ENCODE data around the gene HEXD. TPM values are rescaled to one million over a fixed set of nuclear protein-coding genes. Genes with fewer than 3 reads are reported as not detected.

The HEXD gene
- total and polyA plus RNA-seq, 5 donors from 2014 or later = 9.7 to 42.8 (median 12.0) TPM

DNA sequence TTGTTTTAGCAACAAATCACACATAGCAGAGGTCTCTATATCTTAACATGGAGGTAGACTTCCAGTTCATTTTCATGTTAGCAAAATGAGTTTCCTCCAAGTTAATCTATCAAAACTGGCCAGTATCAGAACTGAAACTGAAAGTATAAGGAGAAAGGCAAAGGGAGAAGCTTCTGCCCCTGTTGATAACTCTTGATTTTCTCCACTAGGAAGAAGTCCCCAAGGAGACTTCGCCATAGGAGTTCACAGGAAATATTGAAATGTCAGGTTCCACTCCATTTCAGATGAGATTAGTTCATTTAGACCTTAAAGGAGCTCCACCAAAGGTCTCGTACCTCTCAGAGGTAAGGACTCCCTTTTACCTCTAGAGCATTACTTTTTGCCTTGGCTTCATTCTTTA is 1.4 kb downstream of the HEXD start:
- Histone ChIP-seq H3K4me1 (ENCODE audit: control insufficient read depth, insufficient read depth, low read length, poor library complexity, severe bottlenecking) (peaks cover 25% of the 10 kb centered on the region), H3K4me3 (ENCODE audit: low read depth, low read length) (peak overlapping the region; percentile 93), H3K27me3 (ENCODE audit: control insufficient read depth, insufficient read depth, low read length) (no peaks in the 10 kb centered on the region), H3K27ac (ENCODE audit: insufficient read depth, low read length, poor library complexity, severe bottlenecking) (peak overlapping the region; percentile 76), H3K9me3 (ENCODE audit: control insufficient read depth in 2 of 2, low read length in 2 of 2) (no peaks in the 10 kb centered on the region), H3K36me3 (ENCODE audit: control insufficient read depth, insufficient read depth, low read length) (peaks cover 3% of the 10 kb centered on the region)
- no peaks in the 10 kb centered on the region for H3K27me3 Mint-ChIP-seq
- DNase-seq (peak in 2 of 3 donors; percentile 17 to 71), ATAC-seq (ENCODE audit: low read depth in 2 of 2) (no peak)
- H3K4me1 Mint-ChIP-seq = peaks cover 13 to 29% (median 16%) of the 10 kb centered on the region in 4 donors
- H3K27ac Mint-ChIP-seq = peak overlapping the region; percentile 62 to 79 (median 77)
- peaks cover 13% of the 10 kb centered on the region for H3K36me3 Mint-ChIP-seq
- H3K9me3 Mint-ChIP-seq = no peaks in the 10 kb centered on the region
- H3K4me3 Mint-ChIP-seq = peak overlapping the region; percentile 80 to 94 (median 86)

DNA sequence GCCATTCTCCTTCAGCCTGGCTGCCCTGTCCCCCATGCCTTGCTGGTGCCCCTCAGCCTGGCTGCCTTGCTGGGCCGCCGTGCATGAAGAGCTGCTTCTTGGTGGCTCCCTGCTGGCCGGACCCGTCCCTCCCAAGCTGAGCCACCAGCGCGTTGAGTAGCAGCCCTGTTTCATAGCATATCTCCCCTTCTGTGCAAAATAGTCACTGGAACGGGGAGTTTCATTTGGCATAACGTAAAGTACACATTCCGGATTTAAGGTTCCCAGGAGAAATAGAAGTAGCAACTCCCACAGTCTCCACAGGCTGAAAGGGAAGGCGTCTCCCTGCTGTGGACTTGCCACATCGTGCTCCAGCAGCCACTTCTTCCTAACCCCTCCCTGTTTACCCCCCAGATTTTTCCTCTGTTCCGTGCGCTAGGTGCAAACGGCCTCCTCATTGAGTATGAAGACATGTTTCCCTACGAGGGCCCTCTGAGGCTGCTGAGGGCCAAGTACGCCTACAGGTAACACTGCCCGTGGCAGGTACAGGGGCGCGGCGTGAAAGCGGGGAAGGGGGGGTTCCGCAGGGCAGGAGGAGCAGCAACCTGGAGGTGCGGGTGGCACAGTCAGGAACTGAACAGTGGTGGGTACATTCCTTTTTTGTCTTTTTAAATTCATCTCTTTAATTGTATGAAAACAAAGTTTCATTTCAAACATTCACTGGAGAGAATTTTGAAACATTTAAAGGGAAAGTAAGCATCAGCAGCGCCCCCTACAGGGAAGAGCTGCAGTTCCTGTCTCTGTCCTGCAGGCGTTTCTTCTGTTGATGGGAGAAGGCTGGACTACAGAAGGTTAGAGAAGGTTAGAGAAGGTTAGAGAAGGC is 6.1 kb downstream of the HEXD start:
- H3K27ac Mint-ChIP-seq = peak overlapping the region in 1 of 3 donors; percentile 11

DNA sequence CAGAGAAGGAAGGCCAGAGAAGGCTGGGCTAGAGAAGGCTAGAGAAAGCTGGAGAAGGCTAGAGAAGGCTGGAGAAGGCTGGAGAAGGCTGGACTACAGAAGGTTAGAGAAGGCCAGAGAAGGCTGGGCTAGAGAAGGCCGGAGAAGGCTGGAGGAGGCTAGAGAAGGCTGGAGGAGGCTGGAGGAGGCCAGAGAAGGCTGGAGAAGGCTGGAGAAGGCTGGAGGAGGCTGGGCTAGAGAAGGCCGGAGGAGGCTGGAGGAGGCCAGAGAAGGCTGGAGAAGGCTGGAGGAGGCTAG is 6.7 kb downstream of the HEXD start:
- Mint-ChIP-seq H3K9me3 (no peaks in the 10 kb centered on the region), H3K27ac (peak overlapping the region in 1 of 3 donors; percentile 11), H3K36me3 (peaks cover 23% of the 10 kb centered on the region), H3K4me1 (peaks cover 6 to 30% (median 19%) of the 10 kb centered on the region in 4 donors), H3K27me3 (no peaks in the 10 kb centered on the region), H3K4me3 (peak overlapping the region in 1 of 4 donors; percentile 27)
- no peaks in the 10 kb centered on the region for H3K9me3 ChIP-seq (ENCODE audit: control insufficient read depth in 2 of 2, low read length in 2 of 2)
- no peak overlapping the region for H3K4me3 ChIP-seq (ENCODE audit: low read depth, low read length)
- ATAC-seq (ENCODE audit: low read depth in 2 of 2) = no peak
- DNase-seq = no peak
- no peaks in the 10 kb centered on the region for H3K27me3 ChIP-seq (ENCODE audit: control insufficient read depth, insufficient read depth, low read length)
- no peak overlapping the region for H3K27ac ChIP-seq (ENCODE audit: insufficient read depth, low read length, poor library complexity, severe bottlenecking)
- peaks cover 3% of the 10 kb centered on the region for H3K36me3 ChIP-seq (ENCODE audit: control insufficient read depth, insufficient read depth, low read length)
- H3K4me1 ChIP-seq (ENCODE audit: control insufficient read depth, insufficient read depth, low read length, poor library complexity, severe bottlenecking) = peaks cover 8% of the 10 kb centered on the region

More for the DNA sequence above, 6.1 kb downstream of the HEXD start:
- H3K4me3 ChIP-seq (ENCODE audit: low read depth, low read length) = no peak overlapping the region
- Mint-ChIP-seq H3K9me3 (no peaks in the 10 kb centered on the region), H3K4me1 (peaks cover 7 to 30% (median 20%) of the 10 kb centered on the region in 4 donors), H3K36me3 (peaks cover 18% of the 10 kb centered on the region), H3K27me3 (no peaks in the 10 kb centered on the region), H3K4me3 (peak overlapping the region in 1 of 4 donors; percentile 27)
- peaks cover 3% of the 10 kb centered on the region for H3K36me3 ChIP-seq (ENCODE audit: control insufficient read depth, insufficient read depth, low read length)
- peaks cover 12% of the 10 kb centered on the region for H3K4me1 ChIP-seq (ENCODE audit: control insufficient read depth, insufficient read depth, low read length, poor library complexity, severe bottlenecking)
- peak; percentile 30 to 74 (median 51) for DNase-seq
- peak in 1 of 2 donors; percentile 30 for ATAC-seq (ENCODE audit: low read depth in 2 of 2)
- no peaks in the 10 kb centered on the region for H3K9me3 ChIP-seq (ENCODE audit: control insufficient read depth in 2 of 2, low read length in 2 of 2)
- H3K27ac ChIP-seq (ENCODE audit: insufficient read depth, low read length, poor library complexity, severe bottlenecking) = no peak overlapping the region
- H3K27me3 ChIP-seq (ENCODE audit: control insufficient read depth, insufficient read depth, low read length) = no peaks in the 10 kb centered on the region

- Histone ChIP-seq H3K36me3 (ENCODE audit: control insufficient read depth, insufficient read depth, low read length) (no peaks in the 10 kb centered on the region), H3K4me1 (ENCODE audit: control insufficient read depth, insufficient read depth, low read length, poor library complexity, severe bottlenecking) (peaks cover 5% of the 10 kb centered on the region), H3K4me3 (ENCODE audit: low read depth, low read length) (no peak overlapping the region), H3K27ac (ENCODE audit: insufficient read depth, low read length, poor library complexity, severe bottlenecking) (no peak overlapping the region), H3K27me3 (ENCODE audit: control insufficient read depth, insufficient read depth, low read length) (no peaks in the 10 kb centered on the region), H3K9me3 (ENCODE audit: control insufficient read depth in 2 of 2, low read length in 2 of 2) (no peaks in the 10 kb centered on the region)
- Mint-ChIP-seq H3K4me3 (no peak overlapping the region), H3K4me1 (peaks cover 9 to 29% (median 16%) of the 10 kb centered on the region in 4 donors), H3K27ac (no peak overlapping the region), H3K36me3 (peaks cover 16% of the 10 kb centered on the region), H3K27me3 (no peaks in the 10 kb centered on the region), H3K9me3 (no peaks in the 10 kb centered on the region)
- ATAC-seq (ENCODE audit: low read depth in 2 of 2) (no peak), DNase-seq (no peak)
Observed at GRCh38 chr17:82428546-82428945, 10.4 kb downstream of the HEXD start.

- H3K4me1 ChIP-seq (ENCODE audit: control insufficient read depth, insufficient read depth, low read length, poor library complexity, severe bottlenecking) = peaks cover 16% of the 10 kb centered on the region
- H3K36me3 ChIP-seq (ENCODE audit: control insufficient read depth, insufficient read depth, low read length) = no peaks in the 10 kb centered on the region
- H3K9me3 Mint-ChIP-seq = no peaks in the 10 kb centered on the region
- peak overlapping the region in 2 of 3 donors; percentile 32 to 69 for H3K27ac Mint-ChIP-seq
- H3K9me3 ChIP-seq (ENCODE audit: control insufficient read depth in 2 of 2, low read length in 2 of 2) = no peaks in the 10 kb centered on the region
- H3K4me1 Mint-ChIP-seq = peaks cover 4 to 24% (median 16%) of the 10 kb centered on the region in 4 donors
- no peak overlapping the region for H3K27ac ChIP-seq (ENCODE audit: insufficient read depth, low read length, poor library complexity, severe bottlenecking)
- DNase-seq (no peak), ATAC-seq (ENCODE audit: low read depth in 2 of 2) (no peak)
- peaks cover 16% of the 10 kb centered on the region for H3K36me3 Mint-ChIP-seq
- no peak overlapping the region for H3K4me3 ChIP-seq (ENCODE audit: low read depth, low read length)
- H3K4me3 Mint-ChIP-seq = peak overlapping the region in 1 of 4 donors; percentile 36
- H3K27me3 Mint-ChIP-seq = no peaks in the 10 kb centered on the region
- no peaks in the 10 kb centered on the region for H3K27me3 ChIP-seq (ENCODE audit: control insufficient read depth, insufficient read depth, low read length)
Observed at GRCh38 chr17:82429824-82430223, 11.7 kb downstream of the HEXD start.

DNA sequence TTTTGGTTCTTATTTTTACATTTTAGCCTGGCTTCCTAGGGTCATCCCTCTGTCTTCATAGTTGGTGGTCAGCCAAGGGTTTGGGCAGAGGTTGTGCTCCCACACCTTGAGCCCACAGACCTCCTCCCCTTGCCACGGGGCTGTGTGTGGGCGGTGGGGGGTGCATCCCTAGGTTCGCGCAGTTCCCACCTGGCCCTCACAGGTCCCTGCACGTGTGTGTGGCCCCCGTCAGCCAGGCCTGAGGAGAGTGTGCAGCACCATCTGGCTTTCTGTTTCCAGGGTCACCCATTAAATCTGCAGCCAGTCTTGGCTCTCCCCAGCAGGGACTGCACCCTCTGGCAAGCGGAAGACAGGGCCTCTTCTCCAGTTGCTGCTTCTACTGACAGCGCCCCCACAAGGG is 13.9 kb downstream of the HEXD start:
- ATAC-seq (ENCODE audit: low read depth in 2 of 2) = no peak
- Mint-ChIP-seq H3K27me3 (no peaks in the 10 kb centered on the region), H3K4me3 (no peak overlapping the region), H3K9me3 (no peaks in the 10 kb centered on the region), H3K4me1 (peaks cover 4 to 24% (median 15%) of the 10 kb centered on the region in 4 donors), H3K36me3 (peaks cover 16% of the 10 kb centered on the region), H3K27ac (no peak overlapping the region)
- Histone ChIP-seq H3K4me3 (ENCODE audit: low read depth, low read length) (no peak overlapping the region), H3K27ac (ENCODE audit: insufficient read depth, low read length, poor library complexity, severe bottlenecking) (no peak overlapping the region), H3K4me1 (ENCODE audit: control insufficient read depth, insufficient read depth, low read length, poor library complexity, severe bottlenecking) (peaks cover 16% of the 10 kb centered on the region), H3K36me3 (ENCODE audit: control insufficient read depth, insufficient read depth, low read length) (peaks cover 2% of the 10 kb centered on the region), H3K9me3 (ENCODE audit: control insufficient read depth in 2 of 2, low read length in 2 of 2) (no peaks in the 10 kb centered on the region), H3K27me3 (ENCODE audit: control insufficient read depth, insufficient read depth, low read length) (no peaks in the 10 kb centered on the region)
- no peak for DNase-seq

DNA sequence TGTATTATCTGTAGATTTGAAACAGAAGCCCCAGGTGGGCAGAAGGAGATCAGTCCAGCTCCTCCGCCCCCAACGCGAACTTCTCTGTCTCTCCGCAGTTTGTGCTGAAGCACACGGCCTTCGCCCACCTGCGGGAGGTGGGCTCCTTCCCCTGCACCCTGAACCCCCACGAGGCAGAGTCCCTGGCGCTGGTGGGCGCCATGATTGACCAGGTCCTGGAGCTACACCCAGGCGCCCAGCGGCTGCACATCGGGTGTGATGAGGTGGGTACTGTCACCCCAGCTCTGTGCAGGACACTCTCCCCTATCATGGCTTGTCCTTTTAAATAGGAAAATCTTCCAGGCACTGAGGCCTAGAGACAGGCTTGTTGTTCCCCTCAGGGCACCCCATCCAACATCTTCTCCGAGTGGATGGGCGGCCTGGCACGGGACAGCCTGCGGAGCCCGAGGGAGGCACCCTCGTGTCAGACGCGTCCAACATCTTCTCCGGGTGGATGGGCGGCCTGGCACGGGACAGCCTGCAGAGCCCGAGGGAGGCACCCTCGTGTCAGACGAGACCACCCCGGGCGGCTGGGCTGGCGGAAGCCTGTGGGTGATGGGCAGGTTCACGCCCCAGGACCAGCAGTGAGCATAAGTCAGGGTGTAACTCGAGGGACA is 15.5 kb downstream of the HEXD start:
- ATAC-seq (ENCODE audit: low read depth in 2 of 2) = no peak

More for the DNA sequence above, 15.5 kb downstream of the HEXD start:
- no peaks in the 10 kb centered on the region for H3K27me3 Mint-ChIP-seq
- no peak overlapping the region for H3K27ac Mint-ChIP-seq
- H3K9me3 Mint-ChIP-seq = no peaks in the 10 kb centered on the region
- H3K27ac ChIP-seq (ENCODE audit: insufficient read depth, low read length, poor library complexity, severe bottlenecking) = no peak overlapping the region
- H3K36me3 ChIP-seq (ENCODE audit: control insufficient read depth, insufficient read depth, low read length) = peaks cover 2% of the 10 kb centered on the region
- H3K4me1 Mint-ChIP-seq = peaks cover 4 to 21% (median 12%) of the 10 kb centered on the region in 4 donors
- H3K9me3 ChIP-seq (ENCODE audit: control insufficient read depth in 2 of 2, low read length in 2 of 2) = no peaks in the 10 kb centered on the region
- no peak overlapping the region for H3K4me3 Mint-ChIP-seq
- no peaks in the 10 kb centered on the region for H3K27me3 ChIP-seq (ENCODE audit: control insufficient read depth, insufficient read depth, low read length)
- H3K4me1 ChIP-seq (ENCODE audit: control insufficient read depth, insufficient read depth, low read length, poor library complexity, severe bottlenecking) = peaks cover 16% of the 10 kb centered on the region
- peaks cover 11% of the 10 kb centered on the region for H3K36me3 Mint-ChIP-seq
- H3K4me3 ChIP-seq (ENCODE audit: low read depth, low read length) = no peak overlapping the region
- no peak for DNase-seq
